CD4-positive, alpha-beta T cell treated with Interleukin-6 for 4 hours (primary cell): ENCODE results near the gene MAOA.
"Not testable (repeated sequence)": the region's sequence is repeated elsewhere in the genome, so short reads cannot be mapped to it uniquely, and the experiment has no call there.

Source experiments
- DNase-seq: peaks from one replicate; pipeline ENCODE4 v3.0.0-alpha.2; 2020; ENCODE audit warnings: mixed read lengths

MAOA gene

GRCh38 chrX:43656005-43656494 is at the start of gene MAOA:
Gene MAOA, plus strand, starts transcription at chrX:43656299. Its CDS starts 43 bp downstream, at chrX:43656342.
- DNase-seq, result peak; percentile 66

- no peak for DNase-seq
These were observed 43.7 kb upstream of the MAOA start for GRCh38 chrX:43612400-43612799.

- no peak for DNase-seq
These were observed 40.4 kb upstream of the MAOA start for GRCh38 chrX:43615660-43616059.

DNA sequence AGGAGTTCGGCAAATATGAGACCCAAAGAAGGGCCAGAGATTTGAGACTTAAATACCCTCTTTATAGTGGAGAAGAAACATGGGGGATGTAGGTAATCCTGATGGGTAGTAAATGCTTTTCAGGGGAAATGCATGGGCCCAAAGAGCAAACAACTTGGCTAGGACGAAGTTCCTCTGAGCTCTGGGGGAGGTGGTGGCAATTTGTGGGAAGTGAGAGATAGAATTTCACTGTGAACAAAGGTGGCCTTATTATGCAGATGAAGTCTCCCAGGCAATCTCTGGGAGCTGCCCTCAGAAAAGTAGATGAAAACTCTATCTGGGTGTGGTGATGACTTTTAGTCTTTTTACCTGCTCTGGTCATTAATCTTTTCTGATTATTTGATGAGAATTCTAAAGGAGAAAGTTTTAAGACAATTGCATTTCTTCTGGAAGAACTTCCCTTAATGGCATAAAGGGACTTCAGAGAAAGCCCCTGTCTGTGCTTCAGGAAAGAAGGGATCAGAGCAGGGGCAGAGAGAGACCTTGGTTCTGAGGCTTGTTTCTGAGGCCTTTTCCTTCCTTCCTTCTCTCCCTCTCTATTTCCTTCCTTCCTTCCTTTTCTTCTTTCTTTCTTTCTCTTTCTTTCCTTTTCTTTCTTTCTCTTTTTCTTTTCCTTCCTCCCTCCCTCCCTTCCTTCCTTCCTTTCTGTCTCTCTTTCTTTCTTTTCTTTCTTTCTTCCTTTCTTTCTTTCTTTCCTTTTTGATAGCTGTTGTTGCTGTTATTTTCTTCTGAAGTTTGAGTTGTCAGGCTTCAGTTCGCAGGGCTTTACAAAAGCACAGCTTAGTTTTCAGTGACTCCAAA is 37.5 kb upstream of the MAOA start:
- no peak for DNase-seq

- not testable (repeated sequence) for DNase-seq
These were observed 36.2 kb upstream of the MAOA start for GRCh38 chrX:43619861-43620260.

- no peak for DNase-seq
These were observed 29.0 kb upstream of the MAOA start for GRCh38 chrX:43627147-43627546.

- DNase-seq, result no peak
These were observed 28.4 kb upstream of the MAOA start for GRCh38 chrX:43627669-43628068.

- no peak for DNase-seq
These were observed 26.9 kb upstream of the MAOA start for GRCh38 chrX:43629229-43629628.

DNA sequence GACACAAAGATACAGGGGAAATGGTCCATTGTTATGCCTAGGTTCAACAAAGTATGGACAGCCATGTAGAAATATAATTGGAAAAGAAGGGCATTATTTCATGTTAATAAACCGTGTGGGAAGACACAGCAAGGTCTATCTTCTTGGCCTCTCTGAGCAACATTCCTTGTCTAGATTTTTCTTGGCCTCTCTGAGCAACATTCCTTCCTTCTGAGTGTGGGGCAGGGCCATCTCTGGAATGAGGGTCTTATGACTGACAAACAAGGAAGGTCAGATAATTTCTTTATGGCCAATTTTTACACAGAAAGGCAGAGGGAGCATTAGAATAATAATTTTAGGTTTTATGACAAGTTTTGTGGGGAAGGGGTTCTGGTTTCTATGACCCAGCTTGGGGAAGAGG is 24.3 kb upstream of the MAOA start:
- DNase-seq, result no peak

- no peak for DNase-seq
These were observed 23.0 kb upstream of the MAOA start for GRCh38 chrX:43633081-43633480.

DNA sequence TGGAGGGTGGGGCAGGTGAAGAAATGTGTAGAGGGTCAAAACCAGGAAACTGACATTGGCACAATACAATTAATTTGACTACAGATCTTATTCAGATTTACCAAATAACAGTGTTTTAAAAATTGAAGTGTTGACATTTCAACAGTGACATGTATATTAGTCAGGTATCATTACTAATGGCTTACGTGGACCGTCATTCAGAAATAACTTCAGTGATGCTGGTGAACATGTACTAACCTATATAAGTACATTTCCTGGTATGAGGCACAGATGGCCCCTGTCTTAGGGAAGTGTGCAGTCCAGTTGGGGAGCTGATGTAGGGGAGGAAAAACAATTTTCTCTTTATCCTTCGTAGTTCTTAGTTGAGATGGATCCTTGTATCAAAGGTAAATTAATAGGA is 22.3 kb upstream of the MAOA start:
- DNase-seq, result no peak

- DNase-seq, result no peak
These were observed 15.6 kb upstream of the MAOA start for GRCh38 chrX:43640482-43640881.

- DNase-seq, result no peak
These were observed 14.4 kb upstream of the MAOA start for GRCh38 chrX:43641691-43642090.

DNA sequence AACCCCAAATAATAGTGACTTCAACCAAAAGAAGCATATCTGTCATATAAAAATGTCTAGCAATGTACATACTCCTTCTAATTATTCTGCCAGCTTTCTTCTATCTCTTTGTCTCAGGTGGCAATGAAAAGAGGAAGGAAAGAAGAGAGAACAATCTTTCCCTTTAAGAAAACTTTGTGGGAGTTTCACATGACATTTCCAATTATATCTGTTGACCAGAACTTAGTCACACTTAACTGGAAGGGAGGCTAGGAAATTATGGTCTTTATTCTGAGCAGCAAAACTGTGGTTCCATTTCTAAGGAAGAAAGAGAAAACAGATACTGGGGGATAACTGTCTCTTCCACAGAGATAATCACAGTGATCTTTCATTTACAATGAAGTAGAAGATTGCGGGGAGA is 12.9 kb upstream of the MAOA start:
- DNase-seq, result no peak

DNA sequence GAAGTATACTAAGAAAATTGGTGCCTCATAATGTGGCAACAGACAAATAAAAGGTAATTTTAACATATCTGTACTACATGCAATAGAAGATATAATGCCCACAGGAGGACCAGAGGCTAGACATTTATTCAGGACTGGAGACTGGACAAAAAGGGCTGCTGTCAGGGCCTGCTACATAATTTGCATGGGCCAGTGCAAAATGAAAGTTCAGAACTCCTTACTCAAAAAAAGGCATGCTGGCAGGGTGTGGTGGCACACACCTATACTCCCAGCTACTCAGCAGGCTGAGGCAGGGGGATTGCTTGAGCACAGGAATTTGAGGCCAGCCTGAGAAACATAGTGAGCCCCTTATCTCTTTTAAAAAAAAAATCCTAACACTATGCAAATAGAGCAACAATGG is 12.4 kb upstream of the MAOA start:
- no peak for DNase-seq

- no peak for DNase-seq
These were observed 11.9 kb upstream of the MAOA start for GRCh38 chrX:43644124-43644701.

DNA sequence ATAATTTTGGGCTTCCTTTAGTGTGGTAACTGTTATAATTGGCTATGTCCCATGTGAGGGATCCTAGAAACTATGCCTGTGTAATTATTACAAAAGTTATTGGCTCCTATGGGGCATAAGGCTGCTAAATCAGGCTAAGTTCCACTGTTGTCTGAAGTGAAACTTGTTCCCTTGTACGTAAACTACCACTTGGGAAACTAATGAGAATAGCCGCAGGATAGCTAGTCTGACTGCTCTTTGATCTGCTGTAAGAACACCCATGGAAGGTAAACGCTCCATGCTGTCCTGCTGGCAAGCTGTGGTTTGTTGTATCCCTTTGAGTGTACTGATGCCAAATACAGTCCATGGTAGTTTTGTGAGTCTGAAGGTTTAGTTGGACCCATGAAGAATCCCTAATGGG is 9.3 kb upstream of the MAOA start:
- no peak for DNase-seq

DNA sequence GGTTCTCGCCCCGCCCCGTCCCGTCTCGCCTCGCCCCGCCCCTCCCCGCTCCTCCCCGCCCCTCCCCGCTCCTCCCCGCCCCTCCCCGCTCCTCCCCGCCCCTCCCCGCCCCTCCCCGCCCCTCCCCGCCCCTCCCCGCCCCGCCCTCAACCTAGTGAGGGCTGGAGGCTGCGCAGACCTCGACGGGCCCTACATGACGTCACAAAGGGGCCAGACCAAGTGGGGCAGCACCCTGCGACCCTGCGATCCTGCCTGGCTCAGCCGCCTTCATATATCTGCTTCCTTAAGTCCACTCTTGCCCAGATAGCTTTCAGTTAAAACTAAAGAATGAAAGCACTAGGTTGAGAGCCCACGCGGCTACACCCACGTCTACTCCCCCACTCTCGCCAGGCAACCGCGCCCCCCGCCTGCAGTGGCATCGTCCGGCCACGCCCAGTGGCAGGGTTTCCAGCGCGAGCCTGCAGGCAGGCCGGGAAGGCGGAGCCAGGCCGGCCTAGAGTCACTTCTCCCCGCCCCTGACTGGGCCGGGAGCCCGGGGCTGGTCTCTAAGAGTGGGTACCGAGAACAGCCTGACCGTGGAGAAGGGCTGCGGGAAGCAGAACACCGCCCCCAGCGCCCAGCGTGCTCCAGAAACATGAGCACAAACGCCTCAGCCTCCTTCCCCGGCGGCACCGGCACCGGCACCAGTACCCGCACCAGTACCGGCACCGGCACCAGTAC is 1.5 kb upstream of the MAOA start:
- peak; percentile 87 for DNase-seq

- peak; percentile 32 for DNase-seq
These were observed 721 bp upstream of the MAOA start for GRCh38 chrX:43655151-43656004.

GRCh38 chrX:43657671-43658070 is 1.6 kb downstream of the MAOA start:
- DNase-seq, result no peak

DNA sequence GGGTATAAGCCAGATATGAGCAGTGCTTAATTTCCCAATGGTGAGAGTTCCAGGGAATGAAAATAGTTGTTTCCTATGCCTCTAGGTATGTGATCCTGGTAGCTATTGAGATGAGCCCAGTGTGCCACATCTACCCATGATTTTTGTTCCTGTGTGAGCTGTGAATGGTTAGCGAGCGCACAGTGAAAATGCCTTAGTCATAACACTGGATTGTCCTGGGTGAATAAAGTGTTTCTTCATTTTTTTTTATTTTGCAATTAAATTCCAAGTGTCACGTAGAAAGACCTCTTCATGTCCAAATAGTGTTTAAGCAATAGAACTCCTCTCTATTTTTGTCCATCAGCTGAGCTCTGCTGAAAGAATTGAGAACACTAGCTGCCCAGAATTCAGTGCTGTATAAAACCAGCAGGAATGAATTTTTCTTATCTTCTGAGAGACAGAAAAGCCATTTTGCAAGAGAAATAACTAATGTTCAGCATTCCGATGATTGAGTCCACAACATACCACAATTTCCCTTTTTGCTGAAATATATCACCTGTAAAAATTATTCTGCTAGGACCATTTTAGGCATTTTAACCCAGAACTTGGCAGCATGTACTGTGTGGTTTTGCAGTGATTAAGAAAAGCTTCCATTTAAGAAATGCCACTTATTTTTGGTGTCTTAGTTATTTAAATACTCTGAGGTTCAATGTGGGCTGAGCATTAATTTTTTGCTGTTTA is 5.6 kb downstream of the MAOA start:
- DNase-seq, result no peak

- DNase-seq, result no peak
These were observed 7.1 kb downstream of the MAOA start for GRCh38 chrX:43663173-43663572.
